Measurements from ENCODE around the gene ATG4B. TPM values are rescaled to one million over a fixed set of nuclear protein-coding genes. Genes with fewer than 3 reads are reported as not detected.

Gene ATG4B
- total and polyA plus RNA-seq, 2 of the 4 experiments (the other 2 are of a cell fraction): 113 to 146 TPM

DNA sequence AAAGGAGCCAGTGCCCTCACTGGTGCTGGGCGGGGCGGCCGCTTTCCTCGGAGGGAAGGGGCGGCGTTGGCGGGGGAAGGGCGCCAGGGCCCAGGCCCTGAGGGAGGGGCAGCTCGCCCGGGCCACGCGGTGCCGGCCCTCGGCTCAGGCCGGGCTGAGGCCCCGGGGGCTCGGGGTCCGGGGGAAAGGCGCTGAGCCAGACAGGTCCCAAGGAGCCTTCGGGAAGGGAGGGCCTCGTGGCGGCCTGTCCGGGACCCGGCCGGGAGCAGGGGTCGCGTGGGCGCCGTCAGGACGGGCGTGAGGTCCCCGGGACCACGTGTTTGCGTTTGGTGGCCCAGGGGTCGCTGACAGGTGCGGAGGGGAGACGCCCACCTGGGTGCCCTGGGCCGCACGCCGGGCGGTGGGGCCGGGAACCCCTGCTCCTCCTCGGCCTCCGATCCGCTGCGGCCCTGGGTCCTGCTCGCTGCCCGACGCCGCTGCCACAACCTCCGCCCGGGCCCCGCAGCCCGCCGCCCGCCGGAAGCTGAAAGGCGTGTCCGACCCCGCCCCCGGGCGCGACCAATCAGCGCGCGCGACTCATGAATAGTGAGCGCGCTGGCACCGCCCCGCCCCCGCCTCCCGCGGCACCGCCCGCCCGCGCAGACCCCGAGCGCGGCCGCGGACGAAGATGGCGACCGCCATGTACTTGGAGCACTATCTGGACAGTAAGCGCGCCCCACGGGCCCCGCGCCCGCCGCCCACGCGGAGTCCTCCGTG lies 64.1 kb downstream of the ATG4B start, which contains the start of gene ING5:
Gene ING5 (plus strand): TSS at position 641 of the 756 bp plus-strand sequence. CDS start 27 bp downstream, at position 668.
- Histone ChIP-seq H4K20me1 (ENCODE audit: insufficient read depth, low read length) (peaks cover 16% of the 10 kb centered on the region), H3K56ac (ENCODE audit: extremely low read depth, insufficient read depth, low read length) (peak within 1 kb of the TSS; percentile 59), H3K36me3 (ENCODE audit: control insufficient read depth, insufficient read depth, low read length) (peaks cover 14% of the 10 kb centered on the region), H2AFZ (replicated peaks; ENCODE audit: low read length, poor library complexity) (peak within 1 kb of the TSS; percentile 96), H4K91ac (ENCODE audit: insufficient read depth, low read depth, low read length) (no peak within 1 kb of the TSS), H3K79me1 (ENCODE audit: low read depth in 1 of 2, low read length in 2 of 2) (peaks cover 9 to 28% of the 10 kb centered on the region in 2 experiments; a peak in 3 of 4 replicates), H3K14ac (replicated peaks; ENCODE audit: low read depth, low read length) (peak within 1 kb of the TSS; percentile 82), H3K4me1 (ENCODE audit: control insufficient read depth, insufficient read depth, low read length) (peaks cover 4% of the 10 kb centered on the region; the same call in 1 of the 2 replicates), H2BK120ac (ENCODE audit: low read depth, low read length) (no peak within 1 kb of the TSS), H3K23ac (ENCODE audit: low read depth, low read length) (peak within 1 kb of the TSS; percentile 64), H3K4me3 (ENCODE audit: insufficient read depth, low read depth, low read length) (peak within 1 kb of the TSS; percentile 80), H2AK5ac (ENCODE audit: low read depth, low read length) (peak within 1 kb of the TSS; percentile 87), H2AK9ac (replicated peaks; ENCODE audit: low read depth, low read length, poor library complexity) (peak within 1 kb of the TSS; percentile 98), H2BK20ac (ENCODE audit: low read depth, low read length) (no peak within 1 kb of the TSS), H3K9me1 (ENCODE audit: insufficient read depth, low read length) (peaks cover 7% of the 10 kb centered on the region; the same call in 1 of the 2 replicates), H2BK15ac (ENCODE audit: low read depth, low read length) (no peak within 1 kb of the TSS), H3K4me2 (ENCODE audit: low read depth, low read length) (peak within 1 kb of the TSS; percentile 82), H2BK5ac (ENCODE audit: low read depth, low read length, poor library complexity, severe bottlenecking) (peak within 1 kb of the TSS; percentile 57), H4K5ac (ENCODE audit: low read depth, low read length) (no peak within 1 kb of the TSS), H3K18ac (ENCODE audit: low read depth, low read length) (no peak within 1 kb of the TSS), H3K9ac (ENCODE audit: low read depth, low read length) (peak within 1 kb of the TSS; percentile 77), H3K4ac (ENCODE audit: low read depth, low read length) (peak within 1 kb of the TSS; percentile 60), H3K9me3 (ENCODE audit: control insufficient read depth, insufficient read depth, low read length) (peaks cover 3% of the 10 kb centered on the region; the same call in 1 of the 2 replicates), H4K8ac (ENCODE audit: low read depth in 2 of 2, low read length in 2 of 2) (peak within 1 kb of the TSS; percentile 82 to 84), H3K27me3 (ENCODE audit: control insufficient read depth, insufficient read depth, low read length) (no peaks in the 10 kb centered on the region), H3K27ac (ENCODE audit: insufficient read depth, low read length) (peak within 1 kb of the TSS; percentile 82)
- CTCF ChIA-PET: interaction anchor here (0.6 to 0.7 kb wide), 2 partner anchors 13 to 232 kb away, joined by 3 to 4 read pairs; no protein-coding TSS in a partner anchor
- BruUV-seq (replicated peaks): no TSS peak
- POLR2A ChIA-PET (ENCODE audit: unreplicated experiment): no interaction called here
- peak; percentile 84 for ATAC-seq (ENCODE audit: low read depth)
- in situ Hi-C loops (cut with MboI; ENCODE audit: low sequenced_read_pairs) (no loop called here), intact Hi-C loops (cut with micrococcal nuclease) (loop anchor here (1.0 to 10.0 kb wide), 2 partner anchors 36 to 173 kb away; no protein-coding TSS in a partner anchor), dilution Hi-C loops (cut with HindIII; ENCODE audit: low sequenced_read_pairs, unreplicated experiment) (no loop called here)
- TF ChIP-seq POLR2A (IDR thresholded peaks at IDR 0.05; ENCODE audit: low read depth, low read length) (peak; percentile 75), FOS (IDR thresholded peaks at IDR 0.05; ENCODE audit: low read depth, low read length) (no peak), BHLHE40 (IDR thresholded peaks at IDR 0.05; ENCODE audit: low read depth, low read length) (no peak), MAZ (IDR thresholded peaks at IDR 0.05; ENCODE audit: borderline replicate concordance, low read depth, low read length) (peak; percentile 81; the same call in 1 of the 2 replicates), MXI1 (IDR thresholded peaks at IDR 0.05; ENCODE audit: borderline replicate concordance, low read depth, low read length) (peak; percentile 86; the same call in 1 of the 2 replicates), RCOR1 (IDR thresholded peaks at IDR 0.05; ENCODE audit: insufficient replicate concordance, low read length) (no peak)
- TF ChIP-seq, protein P1, sequence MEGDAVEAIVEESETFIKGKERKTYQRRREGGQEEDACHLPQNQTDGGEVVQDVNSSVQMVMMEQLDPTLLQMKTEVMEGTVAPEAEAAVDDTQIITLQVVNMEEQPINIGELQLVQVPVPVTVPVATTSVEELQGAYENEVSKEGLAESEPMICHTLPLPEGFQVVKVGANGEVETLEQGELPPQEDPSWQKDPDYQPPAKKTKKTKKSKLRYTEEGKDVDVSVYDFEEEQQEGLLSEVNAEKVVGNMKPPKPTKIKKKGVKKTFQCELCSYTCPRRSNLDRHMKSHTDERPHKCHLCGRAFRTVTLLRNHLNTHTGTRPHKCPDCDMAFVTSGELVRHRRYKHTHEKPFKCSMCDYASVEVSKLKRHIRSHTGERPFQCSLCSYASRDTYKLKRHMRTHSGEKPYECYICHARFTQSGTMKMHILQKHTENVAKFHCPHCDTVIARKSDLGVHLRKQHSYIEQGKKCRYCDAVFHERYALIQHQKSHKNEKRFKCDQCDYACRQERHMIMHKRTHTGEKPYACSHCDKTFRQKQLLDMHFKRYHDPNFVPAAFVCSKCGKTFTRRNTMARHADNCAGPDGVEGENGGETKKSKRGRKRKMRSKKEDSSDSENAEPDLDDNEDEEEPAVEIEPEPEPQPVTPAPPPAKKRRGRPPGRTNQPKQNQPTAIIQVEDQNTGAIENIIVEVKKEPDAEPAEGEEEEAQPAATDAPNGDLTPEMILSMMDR (conservative IDR thresholded peaks at IDR 0.05; ENCODE audit: low read depth, low read length): no peak
- WGBS, 2 experiments (ENCODE audit: extremely low coverage in 2 of 2, insufficient read length in 1 of 2): 1% methylated on average over 58 of the region's 96 CpGs; no CpG with 5 or more reads in 1 of the 2 experiments
- peak; percentile 87 for DNase-seq
